CD14-positive monocyte (primary cell): ENCODE measurements around the gene DNAJC5. TPM values are rescaled to one million over a fixed set of nuclear protein-coding genes. Genes with fewer than 3 reads are reported as not detected.

Experiments
- DNase-seq, 3 donors: peaks; one replicate each; pipeline ENCODE4 v3.0.0-alpha.2; 2011 to 2022
- H2AFZ ChIP-seq: 2 replicates; pipeline ENCODE4 v1.6.0; 2012; ENCODE audit warnings: mild to moderate bottlenecking, low read depth, low read length, inconsistent platforms; ENCODE audit not compliant: insufficient read depth, poor library complexity, severe bottlenecking
- H3K27ac ChIP-seq, 2 donors: 1 replicate in 1 of 2; 2 replicates in 1 of 2; pipeline ENCODE4 v1.5.1; 2012 to 2013; ENCODE audit warnings: low read length in 2 of 2, control low read depth in 1 of 2, inconsistent platforms in 1 of 2, low read depth in 1 of 2, mild to moderate bottlenecking in 1 of 2
- H3K27me3 ChIP-seq, 2 donors: one replicate each; pipeline versions ENCODE4 v1.6.0 to v1.6.1; 2011 to 2013; ENCODE audit warnings: low read length in 2 of 2; ENCODE audit not compliant: control insufficient read depth in 2 of 2, insufficient read depth in 2 of 2
- H3K36me3 ChIP-seq, 2 donors: replicated peaks in 1 of 2; 1 replicate in 1 of 2; 2 replicates in 1 of 2; pipeline versions ENCODE4 v1.5.1 to v1.6.1; 2012 to 2013; ENCODE audit warnings: low read length in 2 of 2, control low read depth in 1 of 2, inconsistent platforms in 1 of 2, mild to moderate bottlenecking in 1 of 2; ENCODE audit not compliant: insufficient read depth in 2 of 2, control insufficient read depth in 1 of 2
- H3K4me1 ChIP-seq, 2 donors: 1 replicate in 1 of 2; 2 replicates in 1 of 2; pipeline versions ENCODE4 v1.5.1 to v1.6.1; 2012 to 2013; ENCODE audit warnings: low read length in 2 of 2, control low read depth in 1 of 2, inconsistent platforms in 1 of 2, mild to moderate bottlenecking in 1 of 2, moderate library complexity in 1 of 2; ENCODE audit not compliant: insufficient read depth in 2 of 2, control insufficient read depth in 1 of 2
- H3K4me2 ChIP-seq: replicated peaks from 2 replicates; pipeline ENCODE3; 2012; ENCODE audit warnings: low read length, moderate library complexity, mild to moderate bottlenecking; ENCODE audit not compliant: poor library complexity, severe bottlenecking; ENCODE audit errors: extremely low read depth
- H3K4me3 ChIP-seq, 3 experiments: fragments of 200-600 bp in 1 of 3; sonication (generic) in 1 of 3; replicated peaks in 1 of 3; 1 replicate in 2 of 3; 2 replicates in 1 of 3; pipeline ENCODE4 v1.5.1; 2011 to 2013; ENCODE audit warnings: low read length in 3 of 3, mild to moderate bottlenecking in 3 of 3, control low read depth in 2 of 3, low read depth in 2 of 3, inconsistent platforms in 1 of 3, moderate library complexity in 1 of 3
- H3K79me2 ChIP-seq: 2 replicates; pipeline ENCODE4 v1.6.0; 2012; ENCODE audit warnings: mild to moderate bottlenecking, control low read depth, inconsistent platforms, low read length, moderate library complexity; ENCODE audit not compliant: insufficient read depth
- H3K9ac ChIP-seq: 2 replicates; pipeline ENCODE4 v1.6.0; 2017; ENCODE audit warnings: low read length, mild to moderate bottlenecking; ENCODE audit not compliant: insufficient read depth, poor library complexity, severe bottlenecking
- H3K9me3 ChIP-seq, 2 donors: replicated peaks in 1 of 2; 1 replicate in 1 of 2; 2 replicates in 1 of 2; pipeline versions ENCODE4 v1.5.1 to v1.6.1; 2012 to 2013; ENCODE audit warnings: low read length in 2 of 2, control low read depth in 1 of 2; ENCODE audit not compliant: control insufficient read depth in 1 of 2, insufficient read depth in 1 of 2
- H4K20me1 ChIP-seq: 2 replicates; pipeline ENCODE4 v1.6.0; 2012; ENCODE audit warnings: mild to moderate bottlenecking, low read length, control low read depth, moderate library complexity; ENCODE audit not compliant: insufficient read depth
- H3K27ac Mint-ChIP-seq, 7 donors: one replicate each; pipeline ENCODE4 v1.8.0; 2020; ENCODE audit warnings: mild to moderate bottlenecking in 7 of 7, mixed read lengths in 7 of 7, moderate library complexity in 6 of 7, inconsistent platforms in 2 of 7
- H3K27me3 Mint-ChIP-seq, 3 donors: one replicate each; pipeline ENCODE4 v1.8.0; 2021 to 2022; ENCODE audit warnings: low read depth in 3 of 3, mild to moderate bottlenecking in 3 of 3, mixed read lengths in 3 of 3, moderate library complexity in 3 of 3, inconsistent platforms in 1 of 3
- H3K36me3 Mint-ChIP-seq, 2 donors: one replicate each; pipeline ENCODE4 v1.8.0; 2020; ENCODE audit warnings: mixed read lengths in 2 of 2, inconsistent platforms in 1 of 2, mild to moderate bottlenecking in 1 of 2
- H3K4me1 Mint-ChIP-seq: one replicate; pipeline ENCODE4 v1.8.0; 2020; ENCODE audit warnings: mild to moderate bottlenecking, mixed read lengths
- H3K4me3 Mint-ChIP-seq, 2 donors: one replicate each; pipeline ENCODE4 v1.8.0; 2020; ENCODE audit warnings: mild to moderate bottlenecking in 2 of 2, mixed read lengths in 2 of 2, moderate library complexity in 1 of 2
- H3K9me3 Mint-ChIP-seq, 7 donors: one replicate each; pipeline ENCODE4 v1.8.0; 2020 to 2022; ENCODE audit warnings: mixed read lengths in 7 of 7, mild to moderate bottlenecking in 6 of 7, moderate library complexity in 6 of 7, inconsistent platforms in 2 of 7
- WGBS: methylation state at CpG from one replicate; pipeline ENCODE4 v1.1.5; 2013; ENCODE audit warnings: missing lambda C conversion rate; ENCODE audit not compliant: insufficient coverage; 5-methylcytosine and 5-hydroxymethylcytosine counted together
- intact Hi-C, 2 donors: fragments of 100-400 bp; cut with micrococcal nuclease; formaldehyde crosslinking; loops; one replicate each; pipeline versions ENCODE4 v1.15.0 to v1.15.1; 2023
- polyA plus RNA-seq, 3 donors: library from polyadenylated mRNA; depleted of rRNA in 1 of 3; unstranded in 2 of 3; stranded (reverse) in 1 of 3; fragments of 300-500 nt in 2 of 3; fragments of >200 nt in 1 of 3; fragmentation: Illumina TruSeq in 2 of 3; gene quantifications; 1 replicate in 2 of 3; 2 replicates in 1 of 3; pipeline ENCODE4 v1.2.3, GENCODE V29; 2012 to 2021
- TF ChIP-seq, protein P1 (sequence below): fragments of 200-600 bp; IDR thresholded peaks from one replicate; pipeline ENCODE4 v1.8.0; 2022; ENCODE audit warnings: antibody characterized with exemption, mild to moderate bottlenecking

DNAJC5 gene
- polyA plus RNA-seq, 3 donors, result 5.9 to 44.4 (median 7.4) TPM

DNA sequence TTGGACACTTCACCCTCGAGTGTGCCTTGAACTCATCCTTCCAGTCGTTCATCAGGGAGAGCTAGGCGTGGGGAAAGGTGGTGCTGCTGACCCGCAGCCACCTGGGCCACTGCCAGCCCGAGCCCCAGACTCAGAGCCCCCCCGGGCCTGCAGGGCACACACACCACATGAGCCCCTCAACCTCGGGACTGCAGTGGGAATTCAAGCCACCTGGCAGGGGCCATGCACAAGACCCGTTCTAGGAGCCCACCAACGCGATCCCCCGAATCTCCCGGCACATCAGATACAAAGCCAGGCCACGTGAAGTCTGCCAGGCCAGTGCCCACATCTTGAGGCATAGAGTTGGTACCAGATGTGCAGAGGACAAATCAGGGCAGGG, 72.0 kb downstream of the DNAJC5 start:
- H3K4me3 ChIP-seq, result no peak overlapping the region
- H3K4me2 ChIP-seq, result no peak overlapping the region
- peaks cover 4 to 8% of the 10 kb centered on the region in 2 donors for H3K36me3 ChIP-seq
- intact Hi-C loops, result no loop called here
- no peaks in the 10 kb centered on the region for H4K20me1 ChIP-seq
- Mint-ChIP-seq H3K36me3 (peaks cover 10 to 24% of the 10 kb centered on the region in 2 donors), H3K4me1 (peaks cover 10% of the 10 kb centered on the region), H3K27ac (no peak overlapping the region), H3K9me3 (peaks cover 0 to 40% (median 14%) of the 10 kb centered on the region in 7 donors), H3K4me3 (no peak overlapping the region), H3K27me3 (peaks cover 12 to 21% (median 19%) of the 10 kb centered on the region in 3 donors)
- no peak overlapping the region for H3K9ac ChIP-seq
- peaks cover 0 to 10% of the 10 kb centered on the region in 2 donors for H3K27me3 ChIP-seq
- TF ChIP-seq, protein P1, sequence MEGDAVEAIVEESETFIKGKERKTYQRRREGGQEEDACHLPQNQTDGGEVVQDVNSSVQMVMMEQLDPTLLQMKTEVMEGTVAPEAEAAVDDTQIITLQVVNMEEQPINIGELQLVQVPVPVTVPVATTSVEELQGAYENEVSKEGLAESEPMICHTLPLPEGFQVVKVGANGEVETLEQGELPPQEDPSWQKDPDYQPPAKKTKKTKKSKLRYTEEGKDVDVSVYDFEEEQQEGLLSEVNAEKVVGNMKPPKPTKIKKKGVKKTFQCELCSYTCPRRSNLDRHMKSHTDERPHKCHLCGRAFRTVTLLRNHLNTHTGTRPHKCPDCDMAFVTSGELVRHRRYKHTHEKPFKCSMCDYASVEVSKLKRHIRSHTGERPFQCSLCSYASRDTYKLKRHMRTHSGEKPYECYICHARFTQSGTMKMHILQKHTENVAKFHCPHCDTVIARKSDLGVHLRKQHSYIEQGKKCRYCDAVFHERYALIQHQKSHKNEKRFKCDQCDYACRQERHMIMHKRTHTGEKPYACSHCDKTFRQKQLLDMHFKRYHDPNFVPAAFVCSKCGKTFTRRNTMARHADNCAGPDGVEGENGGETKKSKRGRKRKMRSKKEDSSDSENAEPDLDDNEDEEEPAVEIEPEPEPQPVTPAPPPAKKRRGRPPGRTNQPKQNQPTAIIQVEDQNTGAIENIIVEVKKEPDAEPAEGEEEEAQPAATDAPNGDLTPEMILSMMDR, result no peak
- H2AFZ ChIP-seq, result no peak overlapping the region
- peaks cover 0 to 24% of the 10 kb centered on the region in 2 donors for H3K9me3 ChIP-seq
- H3K27ac ChIP-seq, result no peak overlapping the region
- H3K4me1 ChIP-seq, result peaks cover 11 to 15% of the 10 kb centered on the region in 2 donors
- no peaks in the 10 kb centered on the region for H3K79me2 ChIP-seq
- no peak for DNase-seq
- over 99% methylated on average over 13 of the region's 13 CpGs for WGBS

DNA sequence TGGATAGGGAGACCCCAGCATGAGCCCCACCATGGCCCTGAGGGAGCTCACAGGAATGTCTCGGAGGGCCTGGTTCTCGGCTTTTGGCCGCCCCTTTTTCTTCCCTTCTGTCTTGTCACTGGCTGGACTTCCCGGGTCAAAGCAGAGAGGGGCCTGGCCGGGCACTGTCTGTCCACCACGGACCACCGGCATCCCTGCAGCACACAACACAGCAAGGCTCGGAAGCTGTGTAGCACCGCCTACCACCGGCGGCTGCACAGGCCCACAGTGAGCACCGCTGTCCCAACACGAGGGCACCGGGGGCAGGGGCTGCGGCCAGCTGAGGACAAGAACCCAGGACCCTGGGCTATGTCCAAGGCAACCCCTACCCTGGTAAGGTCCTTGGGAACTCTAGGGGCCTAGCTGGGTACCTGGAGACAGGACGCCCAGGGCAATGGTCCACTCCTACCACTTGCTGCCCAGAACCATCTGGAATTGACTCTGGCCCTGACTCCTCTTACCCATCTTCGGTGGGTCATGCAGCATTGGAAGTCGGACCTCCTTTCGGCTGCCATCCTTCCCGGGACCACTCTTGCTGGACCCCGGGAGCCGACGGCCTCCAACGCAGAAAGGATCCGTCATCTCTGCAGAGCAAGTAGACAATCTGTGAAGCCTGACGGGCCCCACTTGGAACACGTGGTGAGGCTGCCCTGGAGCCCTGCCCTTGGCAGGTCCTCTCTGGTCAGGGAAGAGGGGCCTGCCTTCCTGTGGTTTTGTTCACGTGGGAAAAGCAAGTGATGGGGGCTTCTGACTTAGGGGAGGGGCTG, 72.6 kb downstream of the DNAJC5 start:
- no peak for DNase-seq
- H3K27me3 ChIP-seq, result peaks cover 0 to 15% of the 10 kb centered on the region in 2 donors
- Mint-ChIP-seq H3K27me3 (peaks cover 15 to 24% (median 19%) of the 10 kb centered on the region in 3 donors), H3K27ac (no peak overlapping the region), H3K9me3 (peaks cover 0 to 40% (median 14%) of the 10 kb centered on the region in 7 donors), H3K36me3 (peaks cover 10 to 22% of the 10 kb centered on the region in 2 donors), H3K4me3 (no peak overlapping the region), H3K4me1 (peaks cover 10% of the 10 kb centered on the region)
- 96% methylated on average over 27 of the region's 28 CpGs for WGBS
- H2AFZ ChIP-seq, result no peak overlapping the region
- no peaks in the 10 kb centered on the region for H4K20me1 ChIP-seq
- no peak overlapping the region for H3K27ac ChIP-seq
- no peaks in the 10 kb centered on the region for H3K79me2 ChIP-seq
- peaks cover 0 to 6% of the 10 kb centered on the region in 2 donors for H3K36me3 ChIP-seq
- H3K4me3 ChIP-seq, result no peak overlapping the region
- H3K4me2 ChIP-seq, result no peak overlapping the region
- intact Hi-C loops, result no loop called here
- H3K9ac ChIP-seq, result no peak overlapping the region
- peaks cover 11 to 15% of the 10 kb centered on the region in 2 donors for H3K4me1 ChIP-seq
- H3K9me3 ChIP-seq, result peaks cover 0 to 24% of the 10 kb centered on the region in 2 donors
- TF ChIP-seq, protein P1, result no peak
